Mucosa of descending colon (tissue), 3 donors: ENCODE data around the gene SLC35A2. TPM values are rescaled to one million over a fixed set of nuclear protein-coding genes. Genes with fewer than 3 reads are reported as not detected.

Source experiments
- ATAC-seq: fragments of 200-7000 bp; cut with Tn5 transposase; one replicate; pipeline ENCODE4 v1.9.1; 2020; ENCODE audit warnings: mild to moderate bottlenecking, moderate library complexity
- DNase-seq, 3 donors: peaks; one replicate each; pipeline ENCODE4 v3.0.0-alpha.2; 2020
- H3K36me3 ChIP-seq: fragments of 200-600 bp; one replicate; pipeline ENCODE4 v1.8.0; 2021; ENCODE audit warnings: low read depth, mild to moderate bottlenecking
- H3K4me1 ChIP-seq: fragments of 200-600 bp; one replicate; pipeline ENCODE4 v1.8.0; 2021; ENCODE audit warnings: low read depth, mild to moderate bottlenecking
- H3K4me3 ChIP-seq: fragments of 200-600 bp; one replicate; pipeline ENCODE4 v1.8.0; 2021; ENCODE audit warnings: mild to moderate bottlenecking
- H3K9me3 ChIP-seq: fragments of 200-600 bp; one replicate; pipeline ENCODE4 v1.8.0; 2021; ENCODE audit warnings: mild to moderate bottlenecking
- intact Hi-C, 2 donors: fragments of 100-400 bp; cut with DNase I in 1 of 2; cut with micrococcal nuclease in 1 of 2; formaldehyde crosslinking; loops; one replicate each; pipeline versions ENCODE4 v1.11.0 to v1.11.1; 2022; cut with DNase I, micrococcal nuclease
- total RNA-seq, 3 donors: library from RNA; stranded (reverse); fragmentation: NEBNext Ultra II Directional in 2 of 3; extraction: Animal tissue kit (Norgen Biotek cat#: 25700) in 2 of 3; gene quantifications; one replicate each; pipeline versions ENCODE4 v1.2.1 to v1.2.4, GENCODE V29; 2021 to 2023
- TF ChIP-seq, protein P1 (sequence below): fragments of 200-600 bp; IDR thresholded peaks from one replicate; pipeline ENCODE4 v1.8.0; 2022; ENCODE audit warnings: antibody characterized with exemption, mild to moderate bottlenecking
- donor health status: DM: no; HTN: no; CAD: no; lungs with moderate emphysema.
- donor health status: DM: no; HTN: no; CAD: no.
- donor health status: DM: no; HTN: yes; CAD: no.

The SLC35A2 gene
- total RNA-seq, 3 donors from 2014 or later, result 26.4 to 62.1 (median 52.2) TPM

DNA sequence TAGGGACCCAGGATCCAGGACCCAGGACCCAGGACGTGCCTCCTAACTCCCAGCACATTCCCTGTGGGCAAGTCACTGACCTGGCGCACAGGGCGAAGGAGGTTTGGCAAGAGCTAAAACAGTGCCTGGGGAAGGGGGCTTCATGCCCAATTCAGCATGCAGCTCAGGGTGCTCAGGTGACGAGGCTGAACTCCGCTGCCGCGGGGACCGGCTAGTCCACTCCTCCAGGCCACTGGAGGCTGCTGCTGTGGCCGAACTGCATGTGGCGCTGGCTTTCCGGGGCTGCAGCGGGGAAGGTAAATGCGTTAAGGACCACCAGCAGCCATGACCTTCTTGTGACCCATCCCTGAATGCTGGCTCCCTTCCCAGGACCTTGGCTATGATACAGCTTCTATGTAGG lies 12.3 kb upstream of the SLC35A2 start:
- Histone ChIP-seq H3K36me3 (no peaks in the 10 kb centered on the region), H3K4me3 (no peak overlapping the region), H3K9me3 (no peaks in the 10 kb centered on the region), H3K4me1 (no peaks in the 10 kb centered on the region)
- DNase-seq, result no peak
- intact Hi-C loops, result no loop called here
- TF ChIP-seq, protein P1, sequence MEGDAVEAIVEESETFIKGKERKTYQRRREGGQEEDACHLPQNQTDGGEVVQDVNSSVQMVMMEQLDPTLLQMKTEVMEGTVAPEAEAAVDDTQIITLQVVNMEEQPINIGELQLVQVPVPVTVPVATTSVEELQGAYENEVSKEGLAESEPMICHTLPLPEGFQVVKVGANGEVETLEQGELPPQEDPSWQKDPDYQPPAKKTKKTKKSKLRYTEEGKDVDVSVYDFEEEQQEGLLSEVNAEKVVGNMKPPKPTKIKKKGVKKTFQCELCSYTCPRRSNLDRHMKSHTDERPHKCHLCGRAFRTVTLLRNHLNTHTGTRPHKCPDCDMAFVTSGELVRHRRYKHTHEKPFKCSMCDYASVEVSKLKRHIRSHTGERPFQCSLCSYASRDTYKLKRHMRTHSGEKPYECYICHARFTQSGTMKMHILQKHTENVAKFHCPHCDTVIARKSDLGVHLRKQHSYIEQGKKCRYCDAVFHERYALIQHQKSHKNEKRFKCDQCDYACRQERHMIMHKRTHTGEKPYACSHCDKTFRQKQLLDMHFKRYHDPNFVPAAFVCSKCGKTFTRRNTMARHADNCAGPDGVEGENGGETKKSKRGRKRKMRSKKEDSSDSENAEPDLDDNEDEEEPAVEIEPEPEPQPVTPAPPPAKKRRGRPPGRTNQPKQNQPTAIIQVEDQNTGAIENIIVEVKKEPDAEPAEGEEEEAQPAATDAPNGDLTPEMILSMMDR, result no peak
- ATAC-seq, result no peak

DNA sequence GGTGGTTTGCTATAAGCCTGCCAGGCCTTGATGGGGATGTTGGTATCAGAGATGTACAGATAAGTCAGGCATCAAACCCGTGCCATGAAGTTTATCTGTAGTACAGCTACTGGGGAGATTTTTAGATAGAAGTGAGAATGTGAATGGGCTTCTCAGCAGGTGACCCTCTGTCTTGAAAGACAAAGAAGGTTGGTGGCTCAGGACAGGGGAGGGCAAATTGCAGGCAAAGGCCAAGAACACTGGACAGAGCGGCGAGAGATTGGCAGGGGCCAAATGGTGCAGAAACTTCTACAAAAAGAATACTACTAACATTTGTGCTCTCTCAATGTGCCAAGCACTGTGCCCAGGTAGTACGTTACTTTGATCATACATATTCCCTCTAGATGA lies 9.3 kb upstream of the SLC35A2 start:
- TF ChIP-seq, protein P1, result no peak
- H3K36me3 ChIP-seq, result no peaks in the 10 kb centered on the region
- no peaks in the 10 kb centered on the region for H3K9me3 ChIP-seq
- no peak for ATAC-seq
- no peak overlapping the region for H3K4me3 ChIP-seq
- intact Hi-C loops, result no loop called here
- DNase-seq, result no peak
- H3K4me1 ChIP-seq, result no peaks in the 10 kb centered on the region

DNA sequence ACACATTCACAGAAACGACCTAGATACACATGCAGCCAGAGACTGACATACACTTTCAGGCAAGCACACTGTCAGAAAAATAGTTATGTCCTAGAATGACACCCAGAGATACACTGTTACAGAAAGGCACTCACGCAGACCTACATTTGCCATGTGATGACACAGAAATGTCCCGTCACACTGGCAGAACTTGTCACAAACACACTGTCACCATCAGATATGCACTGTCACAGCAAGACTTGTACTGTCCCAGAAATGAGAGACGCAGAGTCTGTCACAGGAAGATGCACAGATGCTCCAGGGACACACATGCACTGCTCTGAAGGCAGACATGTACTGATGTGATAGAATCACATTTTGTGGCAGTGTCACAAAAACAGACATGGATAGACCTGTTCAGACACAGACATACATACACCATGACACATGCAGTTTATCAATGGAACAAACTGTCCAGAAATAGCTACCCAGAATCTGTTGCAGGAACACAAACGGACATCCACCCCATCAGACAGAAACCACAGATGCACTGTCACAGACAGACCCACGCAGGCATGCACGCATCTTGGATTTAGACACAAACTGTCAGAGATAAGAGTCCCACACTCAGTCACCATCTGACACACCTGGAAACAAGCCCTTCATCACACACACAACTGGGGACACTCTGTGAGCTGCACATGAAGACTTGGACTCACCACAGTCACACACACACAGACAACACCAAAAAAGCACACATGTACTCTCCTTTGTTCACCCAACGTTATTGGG lies 8.7 kb upstream of the SLC35A2 start:
- no peak for ATAC-seq

DNA sequence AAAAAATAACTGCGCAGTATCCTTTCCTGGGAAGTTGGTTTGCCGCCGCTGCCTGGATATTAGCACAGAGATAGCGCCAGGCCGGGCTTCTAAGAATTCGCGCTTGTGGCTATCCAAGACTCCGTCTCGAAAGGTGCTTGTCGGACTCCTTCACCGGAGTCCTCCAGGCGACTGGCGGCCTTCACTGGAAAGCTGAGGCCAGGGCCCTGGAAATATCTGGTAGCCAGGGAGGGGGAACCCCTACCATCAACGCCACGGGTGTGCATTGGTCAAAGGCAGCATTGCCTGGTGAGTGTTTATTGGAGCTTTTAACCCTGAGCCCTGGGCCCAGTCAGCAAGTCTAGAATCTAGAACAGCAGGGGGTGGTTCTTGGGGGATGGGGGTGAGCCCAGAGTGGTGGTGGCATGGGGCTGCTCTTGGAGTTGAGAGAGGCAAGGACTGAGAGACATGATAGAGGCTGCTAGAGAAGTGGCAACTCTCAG lies 8.0 kb upstream of the SLC35A2 start:
- no peak overlapping the region for H3K4me3 ChIP-seq
- intact Hi-C loops, result no loop called here
- ATAC-seq (peak; percentile 3), DNase-seq (no peak)
- H3K9me3 ChIP-seq, result no peaks in the 10 kb centered on the region
- H3K36me3 ChIP-seq, result no peaks in the 10 kb centered on the region
- TF ChIP-seq, protein P1, result no peak
- no peaks in the 10 kb centered on the region for H3K4me1 ChIP-seq

More for the DNA sequence above, 8.7 kb upstream of the SLC35A2 start:
- no peak overlapping the region for H3K4me3 ChIP-seq
- no peaks in the 10 kb centered on the region for H3K36me3 ChIP-seq
- intact Hi-C loops, result no loop called here
- no peaks in the 10 kb centered on the region for H3K4me1 ChIP-seq
- no peaks in the 10 kb centered on the region for H3K9me3 ChIP-seq
- no peak for DNase-seq
- TF ChIP-seq, protein P1, result no peak

DNA sequence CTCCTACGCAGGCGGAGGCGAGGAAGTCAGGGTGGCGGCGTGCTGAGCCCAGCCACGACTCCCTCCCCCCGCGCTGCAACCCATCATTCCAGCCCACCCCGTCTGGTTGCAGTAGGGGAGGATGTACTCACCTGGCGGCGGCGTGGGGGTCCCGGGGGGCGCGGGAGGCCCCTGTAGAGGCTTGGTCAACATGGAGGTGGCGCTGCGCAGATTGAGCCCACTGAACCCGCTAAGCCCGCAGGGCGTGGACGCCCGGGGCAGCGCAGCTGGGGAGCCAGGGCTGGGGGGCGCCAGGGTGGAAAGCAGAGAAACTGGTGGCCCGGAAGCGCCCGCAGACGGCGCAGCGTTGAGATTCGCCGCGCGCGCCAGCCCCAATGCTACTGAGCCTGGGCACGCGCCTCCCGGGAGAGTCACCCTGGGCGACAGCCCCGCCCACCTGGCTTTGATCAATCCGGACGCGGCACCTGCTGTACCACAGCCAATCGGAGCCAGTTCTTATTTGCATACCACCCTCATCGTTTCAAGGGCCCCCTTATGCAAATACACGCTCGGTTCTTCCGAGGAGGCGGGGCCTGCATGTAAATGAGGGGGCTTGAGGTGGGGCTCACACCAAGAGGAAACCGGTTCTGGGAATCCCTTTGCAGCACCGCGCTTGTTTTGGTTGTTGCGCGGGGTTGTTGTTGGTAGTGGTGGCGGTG lies 7.3 kb upstream of the SLC35A2 start, which contains the start of gene PIM2:
Gene PIM2 (minus strand): TSS at position 382 of the 698 bp plus-strand sequence. CDS start 190 bp downstream, at position 192.
- DNase-seq, result peak; percentile 91 to 96 (median 93)
- Histone ChIP-seq H3K4me3 (peak within 1 kb of the TSS; percentile 38), H3K9me3 (no peaks in the 10 kb centered on the region), H3K36me3 (no peaks in the 10 kb centered on the region), H3K4me1 (no peaks in the 10 kb centered on the region)
- peak; percentile 87 for ATAC-seq
- TF ChIP-seq, protein P1, result no peak
- intact Hi-C loops, result no loop called here
